Pancreas (tissue), 10 donors: ENCODE data around the gene RAB9B. TPM values are rescaled to one million over a fixed set of nuclear protein-coding genes. Genes with fewer than 3 reads are reported as not detected.

Source experiments
- ATAC-seq, 4 donors: fragments of 200-7000 bp; cut with Tn5 transposase; one replicate each; pipeline versions ENCODE4 v1.8.0 to v1.9.1; 2020; ENCODE audit warnings: mild to moderate bottlenecking in 4 of 4, moderate library complexity in 4 of 4
- DNase-seq, 6 donors: peaks; one replicate each; pipeline ENCODE4 v3.0.0-alpha.2; 2020
- FAIRE-seq: peaks from 2 replicates; lab custom pipeline; 2012; peaks lifted over from hg19 to GRCh38; lab: Jason Lieb, UNC
- H3K27ac ChIP-seq, 4 donors: fragments of 200-600 bp; sonication (generic); 1 replicate in 3 of 4; 2 replicates in 1 of 4; pipeline versions ENCODE4 v1.5.0 to v1.8.0; 2020
- H3K27me3 ChIP-seq, 4 donors: fragments of 200-600 bp; one replicate each; pipeline ENCODE4 v1.8.0; 2021
- H3K36me3 ChIP-seq, 3 donors: fragments of 200-600 bp; sonication (generic) in 1 of 3; one replicate each; pipeline versions ENCODE4 v1.5.0 to v1.8.0; 2020 to 2021
- H3K4me1 ChIP-seq, 3 donors: fragments of 200-600 bp; one replicate each; pipeline ENCODE4 v1.8.0; 2021
- H3K4me3 ChIP-seq, 4 donors: fragments of 200-600 bp; sonication (generic) in 2 of 4; one replicate each; pipeline versions ENCODE4 v1.5.0 to v1.8.0; 2020 to 2021
- H3K9me3 ChIP-seq, 4 donors: fragments of 200-600 bp; one replicate each; pipeline ENCODE4 v1.8.0; 2021
- CTCF ChIP-seq, 4 donors: fragments of 200-600 bp; sonication (generic) in 3 of 4; IDR thresholded peaks; one replicate each; pipeline versions ENCODE4 v1.5.0 to v1.8.0; 2021; ENCODE audit warnings: antibody characterized with exemption in 4 of 4
- WGBS, 2 donors: extraction: QIAGEN DNeasy Blood & Tissue Kit; methylation state at CpG; one replicate each; pipeline ENCODE4 v1.1.7; 2013; 5-methylcytosine and 5-hydroxymethylcytosine counted together
- intact Hi-C, 3 donors: fragments of 100-400 bp; cut with DNase I; formaldehyde crosslinking; loops; one replicate each; pipeline versions ENCODE4 v1.11.1 to v1.14.2; 2022
- polyA plus RNA-seq, 2 donors: library from polyadenylated mRNA; stranded (reverse); fragments of 200-250 nt; gene quantifications; one replicate each; pipeline ENCODE4 v1.2.3, GENCODE V29; 2013
- total RNA-seq, 6 donors: library from RNA; stranded (reverse); fragmentation: NEBNext Ultra II Directional in 4 of 6; extraction: Animal tissue kit (Norgen Biotek cat#: 25700) in 4 of 6; gene quantifications; one replicate each; pipeline versions ENCODE4 v1.2.1 to v1.2.4, GENCODE V29; 2021 to 2023
- donor health status: healthy with polysubstance abuse.
- donor health status: DM: no; HTN: no; CAD: no; lungs with moderate emphysema.
- donor health status: DM: no; HTN: no; CAD: no.
- donor health status: control.
- donor health status: control.
- donor health status: Bipolar disorder and iron deficiency.
- donor health status: DM: yes; HTN: yes; CAD: no.
- donor health status: DM: no; HTN: no; CAD: no.
- donor health status: DM: no; HTN: no; CAD: no.
- donor health status: DM: yes; HTN: yes; CAD: no.

The RAB9B gene
- total and polyA plus RNA-seq, 8 donors: 0.38 to 2.3 (median 0.80) TPM

- no peak within 1 kb of the TSS for H3K4me3 ChIP-seq
- intact Hi-C loops: loop anchor here in 1 of 3 donors (10.0 kb wide), 1 partner anchor 242 kb away; no protein-coding TSS in a partner anchor
- no peak for FAIRE-seq
- no peaks in the 10 kb centered on the region for H3K4me1 ChIP-seq
- DNase-seq: no peak
- no peaks in the 10 kb centered on the region for H3K27me3 ChIP-seq
- H3K27ac ChIP-seq: no peak within 1 kb of the TSS
- ATAC-seq: no peak
- TF ChIP-seq CTCF (IDR thresholded peaks at IDR 0.05): no peak
- H3K9me3 ChIP-seq: no peaks in the 10 kb centered on the region
- H3K36me3 ChIP-seq: no peaks in the 10 kb centered on the region
- WGBS, 2 donors: 46 to 57% methylated on average over 2 of the region's 2 CpGs
Measured at GRCh38 chrX:103776546-103776945, 55.5 kb downstream of the RAB9B start, which contains the start of gene PLP1. TSS of gene PLP1 (plus strand) at chrX:103776840. CDS start at chrX:103776996, 156 bp downstream.

GRCh38 chrX:103774070-103774642 is 57.9 kb downstream of the RAB9B start:
- H3K9me3 ChIP-seq: no peaks in the 10 kb centered on the region
- no peak overlapping the region for H3K4me3 ChIP-seq
- FAIRE-seq: no peak
- H3K27me3 ChIP-seq: peaks cover 0 to 10% (median 0%) of the 10 kb centered on the region in 4 donors
- 36 to 44% methylated on average over 6 of the region's 6 CpGs for WGBS, 2 donors
- intact Hi-C loops: loop anchor here in 1 of 3 donors (10.0 kb wide), 1 partner anchor 239 kb away; no protein-coding TSS in a partner anchor
- H3K27ac ChIP-seq: no peak overlapping the region
- H3K36me3 ChIP-seq: no peaks in the 10 kb centered on the region
- H3K4me1 ChIP-seq: no peaks in the 10 kb centered on the region
- peak in 3 of 4 donors; percentile 71 to 87 (median 82) for ATAC-seq
- peak in 2 of 4 donors; percentile 40 to 41 for TF ChIP-seq CTCF (IDR thresholded peaks at IDR 0.05)
- no peak for DNase-seq

- ATAC-seq (no peak), DNase-seq (no peak), FAIRE-seq (no peak)
- Histone ChIP-seq H3K4me3 (no peak overlapping the region), H3K36me3 (no peaks in the 10 kb centered on the region), H3K9me3 (no peaks in the 10 kb centered on the region), H3K4me1 (no peaks in the 10 kb centered on the region), H3K27ac (no peak overlapping the region), H3K27me3 (peaks cover 0 to 10% (median 0%) of the 10 kb centered on the region in 4 donors)
- TF ChIP-seq CTCF (IDR thresholded peaks at IDR 0.05): no peak
- WGBS, 2 donors: 44 to 46% methylated on average over 3 of the region's 3 CpGs
- intact Hi-C loops: loop anchor here in 1 of 3 donors (10.0 kb wide), 1 partner anchor 239 kb away; no protein-coding TSS in a partner anchor
Measured at GRCh38 chrX:103773445-103773844, 58.6 kb downstream of the RAB9B start.

Other genes starting within 250 kb of the RAB9B start
- gene TCEAL4, start 246.7 kb downstream of the RAB9B start, total RNA-seq: 10 to 100 TPM; 16.7 to 31.4 (median 24.7) TPM
- gene TCEAL4, start 246.7 kb downstream of the RAB9B start, polyA plus RNA-seq: 100 to 1,000 TPM in 1 of 2 donors, 10 to 100 TPM in 1; 99.7 to 132 TPM
- 10 to 100 TPM in 1 of 6 donors, 1 to 10 TPM in 5; 7.0 to 11.4 (median 8.0) TPM for gene TCEAL3, start 224.3 kb downstream of the RAB9B start, total RNA-seq
- gene TCEAL3, start 224.3 kb downstream of the RAB9B start, polyA plus RNA-seq: 10 to 100 TPM; 18.9 to 40.2 TPM
- gene TCEAL1, start 203.3 kb downstream of the RAB9B start, total RNA-seq: 10 to 100 TPM in 2 of 6 donors, 1 to 10 TPM in 4; 5.9 to 14.1 (median 8.8) TPM
- 10 to 100 TPM; 14.9 to 31.9 TPM for gene TCEAL1, start 203.3 kb downstream of the RAB9B start, polyA plus RNA-seq
- gene MORF4L2, start 145.6 kb downstream of the RAB9B start, total RNA-seq: 100 to 1,000 TPM in 4 of 6 donors, 10 to 100 TPM in 2; 83.2 to 152 (median 125) TPM
- gene MORF4L2, start 145.6 kb downstream of the RAB9B start, polyA plus RNA-seq: 100 to 1,000 TPM; 108 to 191 TPM
- gene TMEM31, start 121.3 kb downstream of the RAB9B start, total RNA-seq: not detected
- gene TMEM31, start 121.3 kb downstream of the RAB9B start, polyA plus RNA-seq: under 1 TPM in 1 of 2 donors, not detected in 1; 0.35 TPM
- 1 to 10 TPM in 1 of 6 donors, under 1 TPM in 5; 0.32 to 1.7 (median 0.60) TPM for gene PLP1, start 55.4 kb downstream of the RAB9B start, total RNA-seq
- gene PLP1, start 55.4 kb downstream of the RAB9B start, polyA plus RNA-seq: 1 to 10 TPM in 1 of 2 donors, under 1 TPM in 1; 0.30 to 2.6 TPM
- gene TMSB15B, start 130.4 kb upstream of the RAB9B start, total RNA-seq: 1 to 10 TPM in 1 of 6 donors, under 1 TPM in 5; 0.28 to 1.3 (median 0.53) TPM
- 1 to 10 TPM; 1.5 to 3.5 TPM for gene TMSB15B, start 130.4 kb upstream of the RAB9B start, polyA plus RNA-seq
- gene H2BW1, start 181.5 kb upstream of the RAB9B start, total RNA-seq: not detected
- gene H2BW1, start 181.5 kb upstream of the RAB9B start, polyA plus RNA-seq: not detected
- not detected for gene H2BW2, start 207.7 kb upstream of the RAB9B start, total RNA-seq
- gene H2BW2, start 207.7 kb upstream of the RAB9B start, polyA plus RNA-seq: not detected
- gene TMSB15C, start 244.0 kb upstream of the RAB9B start, total RNA-seq: under 1 TPM in 5 of 6 donors, not detected in 1; 0.09 to 0.78 (median 0.28) TPM
- gene TMSB15C, start 244.0 kb upstream of the RAB9B start, polyA plus RNA-seq: 1 to 10 TPM in 1 of 2 donors, under 1 TPM in 1; 0.30 to 1.6 TPM